Measurements from ENCODE around the gene ENDOG.

ENDOG gene

GRCh38 chr9:128802482-128802881, 15.8 kb upstream of the ENDOG start:
- no peak for DNase-seq

- no peak for DNase-seq
Observed at GRCh38 chr9:128805661-128806060, 12.6 kb upstream of the ENDOG start.

DNA sequence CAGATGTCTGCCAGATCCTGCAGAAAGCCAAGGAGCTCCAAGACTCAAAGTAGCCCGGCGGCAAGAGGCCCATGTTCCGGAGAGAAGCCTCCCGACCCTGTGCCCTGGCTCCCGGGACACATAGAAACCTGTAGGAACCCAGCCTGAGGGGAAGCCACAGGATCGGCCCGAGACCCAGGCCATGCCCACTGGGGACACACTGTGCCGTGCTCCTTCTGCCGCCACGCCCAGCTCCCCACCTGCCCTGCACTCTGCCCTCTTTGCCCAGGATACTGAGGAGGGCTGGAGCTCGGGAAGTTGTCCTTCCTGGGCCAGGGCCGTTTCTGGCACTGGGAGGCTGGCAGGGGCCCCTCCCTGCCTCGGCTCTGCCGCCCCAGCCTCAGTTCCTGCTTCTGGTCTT, 10.5 kb upstream of the ENDOG start:
- no peak for DNase-seq

DNA sequence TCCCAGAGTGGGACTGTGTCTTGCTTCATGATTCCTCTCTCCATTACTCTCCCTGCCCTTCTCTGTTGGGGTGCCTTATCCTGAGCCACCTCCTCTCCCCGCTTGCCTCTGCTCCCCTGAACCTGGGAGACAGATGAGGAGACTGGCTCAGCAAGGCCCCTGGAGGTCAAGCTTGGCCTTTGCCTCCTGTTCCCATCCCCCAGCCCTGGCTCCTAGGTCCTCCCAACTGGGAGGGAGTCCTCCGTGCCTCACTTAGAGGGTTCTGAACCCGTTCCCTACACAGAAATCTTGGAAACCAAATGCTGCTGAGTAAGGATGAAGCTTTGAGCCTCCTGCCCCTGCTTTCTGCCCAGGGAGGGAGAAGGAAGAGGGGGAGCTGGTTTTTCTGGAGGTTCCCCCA, 9.8 kb upstream of the ENDOG start:
- no peak for DNase-seq

DNA sequence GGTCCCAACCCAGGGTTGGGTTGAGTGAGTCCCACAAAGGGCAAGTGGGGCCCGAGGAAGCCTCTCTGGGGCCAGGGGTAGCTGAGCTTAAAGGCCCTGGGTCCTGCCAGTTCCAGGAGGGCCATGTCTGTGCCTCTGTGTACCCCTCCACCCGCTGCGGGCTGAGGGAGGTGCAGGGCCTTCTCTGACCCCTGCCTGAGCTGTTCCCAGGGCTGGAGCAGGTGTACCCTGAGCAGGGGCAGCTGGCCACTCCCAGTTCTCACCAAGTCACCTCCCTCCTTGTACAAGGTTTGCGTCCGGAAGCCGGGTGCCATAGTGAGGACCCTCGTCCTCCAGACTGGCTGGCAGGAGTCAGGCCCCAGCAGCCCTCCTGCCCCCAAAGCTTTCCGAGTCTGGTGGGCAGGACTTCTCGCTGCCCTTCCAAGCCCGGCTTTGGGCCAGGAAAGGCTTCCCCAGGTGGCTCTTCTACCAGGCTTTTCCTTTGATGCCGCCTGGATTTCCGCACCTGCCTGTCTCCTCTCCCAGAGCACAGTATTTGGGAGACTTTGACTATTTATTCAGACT, 9.2 kb upstream of the ENDOG start:
- no peak for DNase-seq

- DNase-seq = no peak
Observed at GRCh38 chr9:128809831-128810230, 8.5 kb upstream of the ENDOG start.

- no peak for DNase-seq
Observed at GRCh38 chr9:128810873-128811272, 7.4 kb upstream of the ENDOG start.

- DNase-seq = no peak
Observed at GRCh38 chr9:128818839-128819715, 777 bp downstream of the ENDOG start.

DNA sequence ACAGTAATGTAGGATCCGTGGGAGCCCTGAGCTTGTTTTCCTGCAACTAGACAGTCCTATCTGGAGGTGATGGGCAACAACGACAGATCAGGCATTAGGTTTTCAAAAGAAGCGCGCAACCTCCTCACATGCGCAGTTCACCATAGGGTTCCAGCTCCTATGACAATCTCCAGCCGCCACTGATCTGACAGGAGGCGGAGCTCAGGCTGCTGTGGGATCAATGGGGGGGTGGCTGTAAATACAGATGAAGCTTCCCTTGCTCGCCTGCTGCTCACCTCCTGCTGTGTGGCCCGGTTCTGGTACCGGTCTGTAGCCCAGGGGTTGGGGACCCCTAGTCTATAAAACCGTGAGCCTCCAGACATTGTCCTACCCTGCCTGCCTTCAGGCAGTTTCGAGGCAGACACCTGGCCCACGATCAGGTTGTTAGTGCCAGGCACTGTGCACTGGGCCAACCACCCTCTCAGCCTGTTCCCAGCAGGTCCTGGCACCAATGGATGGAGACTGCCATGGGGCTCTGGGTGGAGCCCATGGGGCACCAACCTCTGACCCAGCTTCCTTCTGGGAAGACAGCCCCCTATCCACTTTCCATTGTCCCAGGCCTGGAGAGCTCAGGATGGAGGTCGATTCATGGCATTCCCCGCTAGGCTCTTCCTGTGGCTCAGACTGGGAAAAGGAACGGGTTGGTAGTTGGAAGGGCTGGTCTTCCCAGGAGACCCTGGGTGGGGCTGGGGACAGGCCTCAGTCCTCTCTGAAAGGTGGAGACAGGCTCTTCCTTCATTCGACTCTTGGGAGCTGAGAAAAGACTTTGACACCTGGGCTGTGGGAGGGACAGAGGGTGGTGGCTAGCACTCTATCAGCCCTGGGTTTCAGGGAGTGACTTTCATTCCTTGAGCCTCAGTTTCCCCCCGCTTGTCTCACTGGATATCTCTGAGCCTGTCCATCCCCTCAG, 1.7 kb downstream of the ENDOG start:
- DNase-seq = no peak

DNA sequence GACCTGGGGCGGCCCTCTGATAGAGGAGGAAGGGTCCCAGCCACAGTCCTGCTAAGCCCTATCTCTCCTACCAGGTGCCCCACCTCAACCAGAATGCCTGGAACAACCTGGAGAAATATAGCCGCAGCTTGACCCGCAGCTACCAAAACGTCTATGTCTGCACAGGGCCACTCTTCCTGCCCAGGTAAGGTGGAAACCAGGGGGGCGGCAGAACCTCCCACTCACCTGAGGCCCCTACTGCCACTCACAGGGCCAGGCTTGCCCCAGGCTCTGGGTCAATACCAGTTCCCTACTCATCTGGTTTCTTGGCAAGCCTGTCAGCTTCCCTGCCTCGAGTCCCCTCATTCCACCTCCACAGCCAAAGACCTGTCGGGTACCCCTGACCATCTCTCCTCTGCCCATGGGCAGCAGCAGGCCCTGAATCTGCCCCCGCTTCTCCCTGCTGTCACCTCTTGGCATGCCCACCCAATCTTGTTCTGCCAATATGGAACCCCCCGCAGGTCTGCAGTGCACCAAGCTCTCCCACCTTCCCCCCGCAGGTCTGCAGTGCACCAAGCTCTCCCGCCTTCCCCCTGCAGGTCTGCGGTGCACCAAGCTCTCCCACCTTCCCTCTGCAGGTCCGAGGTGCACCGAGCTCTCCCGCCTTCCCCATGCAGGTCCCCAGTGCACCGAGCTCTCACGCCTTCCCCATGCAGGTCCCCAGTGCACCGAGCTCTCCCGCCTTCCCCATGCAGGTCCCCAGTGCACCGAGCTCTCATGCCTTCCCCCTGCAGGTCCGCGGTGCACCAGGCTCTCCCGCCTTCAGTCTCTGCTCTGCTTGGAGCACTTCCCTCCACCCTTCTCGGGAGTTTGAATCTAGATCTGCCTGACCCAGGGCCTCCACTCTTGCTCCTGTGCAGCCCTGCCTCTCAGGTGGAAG, 2.6 kb downstream of the ENDOG start:
- DNase-seq = no peak

- no peak for DNase-seq
Observed at GRCh38 chr9:128821584-128822406, 3.5 kb downstream of the ENDOG start.

GRCh38 chr9:128822407-128823042, 4.2 kb downstream of the ENDOG start:
- DNase-seq = no peak

DNA sequence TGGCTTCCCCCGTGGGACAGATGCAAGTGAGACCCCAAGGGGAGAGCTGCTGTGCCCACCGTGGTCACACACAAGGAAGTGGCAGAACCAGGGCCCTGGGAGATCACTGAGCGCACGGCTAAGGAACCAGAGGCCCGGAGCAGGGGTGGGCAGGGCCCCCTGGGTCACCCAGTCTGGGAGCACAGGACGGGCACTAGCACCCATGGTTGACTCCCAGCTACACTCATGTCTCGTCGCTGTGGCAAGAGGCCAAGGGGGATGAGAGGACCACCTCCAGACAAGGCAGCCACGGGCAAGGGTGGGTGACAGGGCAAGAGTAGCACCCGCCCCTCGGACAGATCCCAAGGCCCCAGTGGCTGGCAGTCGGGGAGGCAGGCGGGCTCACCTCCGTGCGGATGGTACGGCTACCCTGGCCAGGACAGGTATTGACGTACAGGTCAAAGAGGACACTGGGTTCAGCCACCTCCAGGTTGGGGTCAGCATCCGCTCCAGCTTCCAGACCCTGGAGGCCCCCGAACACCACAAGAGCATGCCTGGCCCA, 5.1 kb downstream of the ENDOG start:
- no peak for DNase-seq

- DNase-seq = no peak
Observed at GRCh38 chr9:128823903-128824406, 5.7 kb downstream of the ENDOG start.

GRCh38 chr9:128824911-128825310, 6.6 kb downstream of the ENDOG start:
- no peak for DNase-seq

DNA sequence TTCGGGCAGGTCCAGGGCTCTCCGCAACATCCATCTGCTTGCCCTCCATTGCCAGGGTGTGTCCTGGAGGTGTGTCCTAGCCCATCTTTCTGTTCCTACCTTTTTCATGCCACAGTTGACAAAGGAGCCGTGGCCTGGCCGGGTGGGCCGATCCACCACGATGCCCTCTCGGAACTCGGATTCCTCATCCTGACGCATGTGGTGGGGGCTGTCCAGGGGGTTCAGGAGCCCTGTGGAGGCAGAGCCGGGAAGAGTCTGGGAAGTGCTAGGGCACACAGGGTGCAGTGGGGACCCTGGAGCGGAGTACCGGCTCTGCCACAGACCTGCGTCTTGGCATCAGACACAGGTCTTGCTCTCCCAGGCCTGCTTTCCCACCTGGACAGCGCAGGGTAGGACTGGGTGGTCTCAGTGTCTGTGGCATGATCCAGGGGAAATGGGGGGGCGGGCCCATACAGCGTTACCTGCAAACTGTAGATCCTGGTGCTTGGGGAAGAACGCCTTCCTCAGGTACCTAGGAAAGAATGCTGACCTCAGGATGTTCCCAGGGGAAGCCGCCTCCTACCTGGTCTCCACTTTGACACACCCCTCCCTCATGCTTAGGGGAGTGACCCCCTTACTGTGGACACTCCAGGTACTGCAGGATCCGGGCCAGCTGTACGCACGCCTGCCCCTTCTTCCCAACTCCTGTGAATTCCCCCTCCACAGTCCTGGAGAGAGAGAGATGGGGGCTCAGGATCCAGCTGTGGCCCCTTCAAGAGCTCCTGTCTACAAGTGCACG, 7.8 kb downstream of the ENDOG start:
- no peak for DNase-seq

DNA sequence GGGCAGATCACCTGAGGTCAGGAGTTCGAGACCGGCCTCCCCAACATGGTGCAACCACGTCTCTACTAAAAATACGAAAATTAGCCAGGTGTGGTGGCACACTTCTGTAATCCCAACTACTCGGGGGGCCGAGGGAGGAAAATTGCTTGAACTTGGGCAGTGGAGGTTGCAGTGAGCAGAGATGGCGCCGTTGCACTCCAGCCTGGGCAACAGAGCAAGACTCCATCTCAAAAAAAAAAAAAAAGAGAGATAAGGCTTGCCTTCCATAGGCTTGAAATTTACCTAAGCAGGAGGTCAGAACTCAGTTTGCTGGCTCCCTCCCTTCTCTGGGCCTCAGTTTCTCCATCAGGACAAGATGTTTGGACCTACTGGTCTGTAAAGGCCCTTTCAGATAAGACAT, 10.0 kb downstream of the ENDOG start:
- DNase-seq = no peak

DNA sequence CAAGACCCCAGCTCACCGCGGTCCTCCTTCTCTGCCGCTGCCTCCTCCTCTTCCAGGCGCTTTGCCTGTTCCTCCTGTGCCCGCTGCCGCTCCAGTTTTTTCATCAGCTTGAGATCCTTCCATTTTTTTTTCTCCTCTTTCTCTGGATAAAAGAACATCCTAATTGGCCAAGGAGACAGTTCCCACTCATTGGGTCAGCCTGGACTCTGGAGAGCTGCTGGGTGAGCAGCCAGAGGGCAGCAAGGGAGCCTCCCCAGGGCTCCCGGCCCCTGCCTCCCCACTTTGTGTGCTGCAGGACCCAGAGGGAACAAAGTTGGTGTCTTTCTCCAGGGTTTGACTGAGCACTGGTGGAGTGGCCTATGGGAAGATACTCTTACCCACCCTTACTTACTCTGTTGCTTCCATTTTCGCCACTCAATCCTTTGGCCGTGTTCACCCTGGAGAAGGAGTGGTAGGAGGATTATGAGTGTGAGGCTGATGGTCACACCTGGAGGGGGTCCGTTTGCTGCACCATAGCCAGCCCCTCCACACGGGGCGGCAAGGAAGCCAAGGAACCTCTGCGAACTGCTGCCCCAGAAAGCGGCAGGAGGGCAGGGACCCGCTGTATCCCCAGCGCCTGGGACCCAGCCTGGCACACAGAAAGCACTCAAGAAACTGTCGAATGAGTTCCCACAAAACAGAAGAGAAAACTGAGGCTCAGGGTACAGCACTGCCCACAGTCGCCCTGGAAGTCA, 10.6 kb downstream of the ENDOG start:
- no peak for DNase-seq
